HG03025 (cell line): ENCODE data around the gene CALU.

Experiments
- ATAC-seq: cut with Tn5 transposase; IDR thresholded peaks from one replicate; pipeline ENCODE4 v1.9.1; 2021; ENCODE audit warnings: mild to moderate bottlenecking, moderate library complexity; ENCODE audit not compliant: unreplicated experiment, low FRiP score

Gene CALU

DNA sequence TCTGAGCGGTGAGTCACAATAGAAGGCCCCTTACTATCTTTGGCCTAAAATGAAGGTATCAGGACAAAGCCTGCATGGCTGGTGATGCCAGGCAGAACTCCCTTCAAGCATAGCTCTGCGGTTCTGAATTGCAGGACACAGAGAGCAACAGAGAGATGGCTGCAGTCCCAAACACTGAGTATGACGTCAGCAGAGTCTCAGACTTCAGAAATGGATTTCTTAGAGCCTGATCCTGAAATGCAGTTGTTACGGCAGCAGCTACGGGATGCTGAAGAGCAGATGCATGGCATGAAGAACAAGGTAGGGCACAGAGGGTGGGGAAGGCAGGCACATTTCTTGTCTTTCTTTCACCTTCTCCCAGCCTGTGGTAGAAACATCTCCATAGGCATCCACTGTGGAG is 66.1 kb downstream of the CALU start:
- ATAC-seq, result no peak

DNA sequence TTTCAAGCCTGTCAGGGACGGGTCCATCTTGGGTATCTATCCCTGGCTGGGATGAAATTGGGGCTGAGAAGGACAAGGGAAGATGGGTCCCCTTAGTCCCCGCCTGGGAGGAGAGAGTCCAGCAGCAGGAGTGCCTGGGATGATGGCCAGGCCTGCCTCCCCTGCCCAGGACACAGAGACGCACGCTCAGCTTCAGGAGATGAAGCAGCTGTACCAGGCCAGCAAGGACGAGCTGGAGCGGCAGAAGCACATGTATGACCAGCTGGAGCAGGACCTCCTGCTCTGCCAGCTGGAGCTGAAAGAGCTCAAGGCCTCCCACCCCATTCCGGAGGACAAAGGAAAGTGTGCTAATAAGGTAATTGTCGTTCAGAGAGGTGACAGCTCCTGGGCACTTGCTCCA is 68.0 kb downstream of the CALU start:
- ATAC-seq, result no peak

- ATAC-seq, result no peak
Measured at GRCh38 chr7:128809363-128809762, 70.2 kb downstream of the CALU start.

DNA sequence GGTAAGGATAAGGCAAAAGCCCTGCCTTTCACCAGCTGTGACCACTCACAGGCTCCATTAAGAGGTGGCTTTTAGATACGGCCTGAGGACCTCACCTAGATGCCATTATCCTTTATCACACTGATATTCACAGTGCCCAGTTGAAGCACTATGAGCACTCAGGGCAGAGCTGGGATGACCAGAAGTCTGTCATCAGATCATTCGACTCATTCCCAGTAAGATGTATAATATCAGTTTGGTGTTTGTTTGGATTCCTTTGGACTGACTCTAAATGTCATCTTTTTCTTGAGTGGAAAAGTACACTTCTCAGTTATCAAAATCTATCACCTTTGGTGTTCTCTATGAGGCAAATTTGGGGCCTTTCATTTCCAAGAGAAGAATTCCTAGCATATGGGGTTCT is 71.3 kb downstream of the CALU start:
- no peak for ATAC-seq

DNA sequence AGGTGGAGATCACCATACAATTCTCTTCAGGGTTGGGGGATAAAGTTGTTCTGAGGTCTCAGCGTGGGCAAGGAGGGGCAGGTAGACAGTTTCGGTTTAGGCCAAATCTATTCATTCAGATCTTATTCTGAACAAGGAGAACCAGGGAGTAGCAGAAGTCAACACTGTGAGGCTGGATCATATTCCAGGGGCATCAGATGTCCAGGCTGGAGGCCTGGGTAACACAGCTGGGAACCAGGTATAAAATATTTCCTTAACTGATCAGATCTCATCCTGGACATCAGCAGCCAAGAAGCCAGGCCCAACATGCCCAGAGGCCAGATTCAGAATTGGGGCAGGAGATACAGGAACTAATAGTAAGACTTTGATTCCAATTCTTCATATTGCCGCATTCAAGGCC is 71.8 kb downstream of the CALU start:
- no peak for ATAC-seq

DNA sequence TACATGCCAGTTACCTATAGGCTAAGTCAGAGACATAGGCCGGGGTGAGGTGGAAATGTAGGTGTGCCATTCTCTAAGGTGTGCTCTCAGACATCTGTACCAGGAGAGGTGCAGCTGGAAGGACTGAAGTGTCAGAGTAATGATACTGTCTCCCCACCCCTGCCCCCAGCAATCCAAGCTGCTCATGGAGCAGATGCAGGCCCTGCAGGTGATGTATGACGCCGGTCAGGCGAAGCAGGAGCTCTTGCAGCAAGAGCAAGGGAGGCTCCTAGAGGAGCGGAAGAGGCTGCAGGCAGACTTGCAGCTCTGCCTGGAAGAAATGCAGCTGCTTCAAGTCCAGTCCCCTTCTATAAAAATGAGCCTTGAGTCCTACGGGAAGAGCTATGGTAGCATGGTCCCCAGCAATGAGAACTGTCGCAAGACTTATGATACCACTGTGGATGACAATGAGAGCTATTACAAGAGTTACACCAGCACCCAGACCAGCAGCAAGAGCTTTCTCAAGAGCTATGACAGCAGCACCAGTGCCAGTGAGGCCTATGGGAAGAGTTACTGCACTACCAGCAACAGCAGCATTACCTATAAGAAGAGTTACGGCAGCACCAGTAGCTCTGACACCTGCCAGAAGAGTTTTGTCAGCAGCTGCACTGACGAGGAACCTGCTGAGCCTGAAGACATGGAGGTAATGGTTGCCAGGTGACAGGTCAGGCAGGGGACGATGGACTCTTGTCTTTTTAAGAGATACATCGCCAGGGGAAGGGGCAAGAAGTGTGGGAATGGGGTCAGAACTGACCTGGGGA is 72.7 kb downstream of the CALU start:
- ATAC-seq, result no peak

GRCh38 chr7:128812514-128813168 is 73.5 kb downstream of the CALU start:
- ATAC-seq, result no peak

- ATAC-seq, result no peak
Measured at GRCh38 chr7:128814499-128814898, 75.3 kb downstream of the CALU start.

DNA sequence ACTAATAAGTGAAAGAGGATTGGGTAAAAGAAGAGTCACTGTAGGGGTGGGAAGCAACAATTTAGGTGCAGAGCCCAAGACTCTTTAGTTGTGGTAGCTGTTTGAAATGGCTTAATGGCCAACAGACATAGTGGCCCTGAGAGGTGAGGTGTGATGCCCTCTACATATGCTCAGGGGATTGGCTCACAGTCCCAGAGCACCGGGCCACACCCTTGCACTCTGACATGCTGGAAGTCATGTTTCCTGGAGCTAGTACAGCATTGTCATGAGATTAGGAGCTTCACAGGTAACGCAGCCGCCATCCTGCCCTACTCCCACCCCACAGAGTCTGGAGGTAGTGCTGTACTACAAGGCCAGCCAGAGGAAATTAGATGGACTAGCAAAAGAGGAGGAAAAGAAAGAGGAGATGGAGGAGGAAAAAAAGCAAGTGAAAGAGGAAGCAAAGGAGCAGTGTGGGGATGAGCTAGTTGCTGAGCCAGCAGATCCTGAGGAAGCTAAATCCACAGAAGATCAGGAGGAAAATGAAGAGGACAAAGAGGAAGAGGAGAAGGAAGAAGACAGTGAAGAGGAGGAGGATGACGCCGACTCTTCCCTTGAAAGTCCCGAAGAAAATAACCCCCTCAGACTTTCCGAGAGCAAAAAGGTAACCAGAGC is 76.3 kb downstream of the CALU start:
- ATAC-seq, result no peak

DNA sequence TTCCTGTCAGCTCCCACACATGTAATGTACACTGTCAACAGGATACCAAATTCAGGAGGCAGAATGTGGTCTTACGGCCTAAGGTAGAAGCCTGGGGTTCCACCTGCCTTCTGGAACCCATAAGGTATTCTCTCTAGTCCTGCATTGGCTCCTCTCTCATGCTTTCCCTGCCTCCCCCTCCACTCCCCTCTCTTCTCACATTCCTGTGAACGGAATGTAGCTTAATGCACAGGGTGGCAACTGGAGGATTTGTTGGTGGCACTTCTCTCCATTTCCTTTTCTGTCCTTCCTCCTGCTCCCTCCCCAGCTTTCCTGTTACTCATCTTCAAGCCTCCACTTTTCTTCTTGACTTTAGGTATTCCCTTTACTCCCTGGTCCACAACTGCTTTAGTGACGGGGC is 79.5 kb downstream of the CALU start:
- no peak for ATAC-seq
